ENCODE results near the gene CAND2. TPM values are rescaled to one million over a fixed set of nuclear protein-coding genes. Genes with fewer than 3 reads are reported as not detected.

CAND2 gene
- total and polyA plus RNA-seq, 2 of the 8 experiments (the other 6 are each of a cell fraction or from before 2014, with no cell fraction given) = 8.7 TPM

GRCh38 chr3:12772462-12772861, 24.0 kb upstream of the CAND2 start (continued):
- no peak for TF ChIP-seq KDM4A (IDR thresholded peaks at IDR 0.05; ENCODE audit: low read depth, low read length, severe bottlenecking)
- no peak for TF ChIP-seq SP4 (IDR thresholded peaks at IDR 0.05; ENCODE audit: low read length)
- no peak for TF ChIP-seq RAD21 (IDR thresholded peaks at IDR 0.05 in 1 of 2, conservative IDR thresholded peaks at IDR 0.05 in 1 of 2; ENCODE audit: low read depth in 2 of 2, low read length in 2 of 2)
- TF ChIP-seq CEBPB (IDR thresholded peaks at IDR 0.05; ENCODE audit: low read depth, low read length) = no peak
- TF ChIP-seq, protein P1, sequence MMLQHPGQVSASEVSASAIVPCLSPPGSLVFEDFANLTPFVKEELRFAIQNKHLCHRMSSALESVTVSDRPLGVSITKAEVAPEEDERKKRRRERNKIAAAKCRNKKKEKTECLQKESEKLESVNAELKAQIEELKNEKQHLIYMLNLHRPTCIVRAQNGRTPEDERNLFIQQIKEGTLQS (IDR thresholded peaks at IDR 0.05; ENCODE audit: insufficient read depth, low read depth, low read length) = no peak
- no peak for TF ChIP-seq EZH2 (IDR thresholded peaks at IDR 0.05; ENCODE audit: low read depth, low read length, severe bottlenecking)
- TF ChIP-seq FOSL1 (IDR thresholded peaks at IDR 0.05; ENCODE audit: insufficient read depth, low read depth, low read length) = no peak

All from H1 (cell line).